Ecto neural progenitor cell (in vitro differentiated cells): ENCODE data around the gene SOBP.
"Not testable (repeated sequence)": the region's sequence is repeated elsewhere in the genome, so short reads cannot be mapped to it uniquely, and the experiment has no call there.

Source experiments
- DNase-seq: peaks from one replicate; pipeline ENCODE4 v3.0.0-alpha.2; 2018; ENCODE audit warnings: low spot score

Gene SOBP

DNA sequence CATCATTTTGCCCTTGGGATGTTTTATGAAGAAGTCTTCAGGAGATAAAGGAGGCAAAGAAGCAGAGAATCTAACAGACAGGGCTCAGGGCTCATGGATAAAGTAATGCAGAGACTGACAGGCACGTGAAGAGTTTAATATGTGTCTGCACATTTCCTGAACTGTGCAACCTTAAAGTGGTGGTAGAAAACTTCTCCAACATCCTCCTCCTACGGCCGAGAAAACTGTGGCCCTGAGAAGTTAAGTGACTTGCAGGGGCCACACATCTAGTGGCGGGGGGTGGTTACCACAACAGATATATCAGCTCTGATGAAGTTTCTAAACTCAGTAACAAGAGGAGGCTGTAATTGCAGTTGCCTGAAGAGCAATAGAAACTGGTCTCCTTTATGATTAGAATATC is 61.0 kb downstream of the SOBP start:
- no peak for DNase-seq

DNA sequence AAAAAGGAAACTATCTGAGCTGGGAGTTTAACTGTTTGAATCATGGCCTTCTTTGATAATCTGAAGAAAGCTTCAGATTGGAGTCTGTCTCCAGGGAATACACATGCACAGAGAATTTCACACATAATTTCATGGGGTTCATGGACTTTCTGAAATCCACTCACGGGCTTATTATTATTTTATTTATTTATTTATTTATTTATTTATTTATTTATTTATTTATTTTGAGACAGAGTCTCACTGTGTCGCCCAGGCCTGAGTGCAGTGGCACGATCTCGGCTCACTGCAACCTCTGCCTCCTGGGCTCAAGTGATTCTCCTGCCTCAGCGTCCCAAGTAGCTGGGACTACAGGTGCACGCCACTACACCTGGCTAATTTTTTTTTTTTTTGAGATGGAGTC is 63.2 kb downstream of the SOBP start:
- DNase-seq = not testable (repeated sequence)

DNA sequence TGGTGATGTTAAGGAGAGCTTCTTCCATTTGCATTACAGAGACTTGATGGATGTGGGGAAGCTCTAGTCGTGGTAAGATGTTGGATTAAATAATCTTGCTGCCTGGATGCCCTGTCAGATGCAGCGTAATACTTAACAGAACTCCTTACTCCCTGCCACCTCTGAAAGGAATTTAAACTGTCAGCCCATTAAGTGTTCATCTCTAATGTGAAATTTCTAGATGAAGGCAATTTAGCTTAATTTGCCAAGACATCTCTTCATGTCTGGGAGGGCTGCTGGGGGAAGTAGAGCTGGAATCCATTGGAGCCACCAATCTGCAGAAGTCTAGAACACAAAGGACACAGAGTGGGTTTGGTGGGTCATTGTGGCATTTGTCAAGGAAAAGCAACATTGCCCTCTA is 64.4 kb downstream of the SOBP start:
- DNase-seq = no peak

DNA sequence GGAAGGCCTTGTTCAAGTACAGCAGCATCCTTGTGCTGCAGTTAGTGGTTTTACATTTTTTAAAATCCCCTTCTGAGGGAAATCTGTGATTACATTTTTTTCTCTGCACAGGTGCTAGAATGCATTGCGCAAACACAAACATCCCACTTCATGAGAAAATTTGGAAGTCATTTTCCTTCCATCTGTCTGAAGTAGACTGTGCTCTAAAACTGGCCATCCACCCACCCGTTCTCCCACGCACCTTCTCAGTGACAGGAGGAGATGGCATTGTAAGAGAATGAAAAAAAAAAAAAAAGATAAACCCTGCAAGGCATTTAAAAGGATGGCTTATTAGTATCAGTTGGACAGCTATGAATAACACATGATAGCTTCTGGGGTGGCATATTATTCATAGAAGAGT is 65.0 kb downstream of the SOBP start:
- no peak for DNase-seq

DNA sequence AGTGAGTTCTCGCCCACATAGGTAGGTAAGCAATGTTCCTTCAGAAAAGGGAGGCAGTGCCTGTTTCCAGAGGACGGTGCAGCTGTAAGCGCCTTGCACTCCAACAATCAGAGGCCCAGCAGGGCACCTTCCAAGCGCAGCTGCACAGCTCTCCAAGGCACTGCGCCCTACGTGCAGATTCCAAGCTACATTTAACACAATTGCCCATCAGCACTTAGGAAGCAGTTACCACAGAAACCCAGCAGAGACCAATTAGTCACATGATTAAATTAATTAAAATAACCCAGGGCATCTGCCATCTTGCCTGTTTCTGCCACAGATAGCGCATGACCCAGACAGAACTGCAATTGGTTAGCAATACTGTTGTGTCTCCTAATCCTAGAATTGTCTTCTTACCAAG is 65.5 kb downstream of the SOBP start:
- peak; percentile 57 for DNase-seq

DNA sequence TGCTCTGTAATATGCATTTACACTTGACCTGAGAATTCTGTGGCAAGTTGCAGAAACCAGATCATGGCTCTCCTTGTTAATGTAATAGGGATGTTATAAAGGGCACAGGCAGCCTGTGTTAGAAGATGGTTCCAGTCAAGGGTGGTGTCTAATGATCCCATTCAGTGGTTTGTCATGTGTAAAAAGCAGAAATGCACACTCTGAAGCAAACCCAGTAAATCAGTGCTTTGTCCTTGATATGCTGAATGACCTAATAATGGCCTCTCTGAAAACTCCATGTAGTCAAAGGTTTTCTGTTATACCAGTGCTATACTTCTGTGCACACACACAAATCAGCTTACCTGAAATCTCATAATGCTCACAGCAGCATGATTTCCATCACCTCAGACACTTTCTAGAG is 66.2 kb downstream of the SOBP start:
- no peak for DNase-seq

DNA sequence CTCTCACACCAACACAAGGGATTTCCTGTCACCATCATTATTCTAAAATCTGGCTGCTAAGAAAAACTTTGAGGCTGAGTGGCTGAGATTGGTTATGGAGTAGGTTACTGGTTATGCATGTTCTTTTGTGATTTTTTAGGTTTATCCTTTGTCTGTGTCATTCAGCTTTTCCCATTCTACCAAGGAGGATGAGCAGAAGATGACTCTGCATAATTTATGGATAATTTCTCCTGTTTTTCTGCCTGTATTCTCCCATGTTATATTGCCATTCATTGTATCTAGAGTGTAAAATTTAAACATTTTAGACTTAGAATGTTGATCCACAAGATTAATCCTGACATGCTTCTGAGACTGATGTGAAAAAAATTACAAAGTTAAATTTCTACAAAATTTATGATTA is 67.8 kb downstream of the SOBP start:
- no peak for DNase-seq

DNA sequence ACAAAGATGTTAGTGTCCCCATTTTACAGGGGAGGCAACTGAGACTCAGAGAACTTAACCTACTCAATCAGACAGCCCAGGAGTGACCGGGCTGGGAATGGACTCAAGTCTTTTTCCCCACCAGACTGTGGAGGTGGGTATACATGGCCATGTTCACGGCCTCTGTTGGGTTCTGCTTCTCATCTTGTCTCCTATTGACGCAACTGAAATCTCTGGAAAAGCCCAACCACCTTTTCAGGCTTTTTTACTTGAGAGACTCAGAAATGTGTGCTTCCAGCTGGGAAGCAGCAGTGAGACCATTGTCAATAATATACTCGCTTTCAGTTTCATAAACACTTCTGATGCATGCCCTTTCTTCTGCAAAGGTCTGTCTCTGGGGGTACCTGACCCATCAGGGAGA is 70.7 kb downstream of the SOBP start:
- no peak for DNase-seq

DNA sequence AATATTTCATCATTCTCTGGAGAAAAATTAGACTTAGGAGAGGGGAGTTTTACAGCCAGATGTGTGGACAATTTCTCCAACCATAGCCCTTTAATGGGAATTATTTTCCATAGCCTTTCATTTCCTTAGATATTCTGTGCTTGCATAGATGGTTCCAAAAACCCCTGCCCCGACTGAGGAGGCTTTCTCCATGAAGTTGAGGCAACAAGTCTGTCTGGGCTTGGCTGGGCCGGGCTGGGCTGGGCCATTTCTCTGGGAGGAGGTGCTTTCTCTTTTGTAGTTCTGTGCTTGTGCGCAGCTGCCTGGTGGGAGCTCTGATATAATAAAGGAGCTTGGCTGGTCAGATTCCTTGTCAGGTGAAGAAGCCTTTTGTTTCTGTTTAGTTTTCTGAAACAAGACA is 71.4 kb downstream of the SOBP start:
- DNase-seq = no peak

DNA sequence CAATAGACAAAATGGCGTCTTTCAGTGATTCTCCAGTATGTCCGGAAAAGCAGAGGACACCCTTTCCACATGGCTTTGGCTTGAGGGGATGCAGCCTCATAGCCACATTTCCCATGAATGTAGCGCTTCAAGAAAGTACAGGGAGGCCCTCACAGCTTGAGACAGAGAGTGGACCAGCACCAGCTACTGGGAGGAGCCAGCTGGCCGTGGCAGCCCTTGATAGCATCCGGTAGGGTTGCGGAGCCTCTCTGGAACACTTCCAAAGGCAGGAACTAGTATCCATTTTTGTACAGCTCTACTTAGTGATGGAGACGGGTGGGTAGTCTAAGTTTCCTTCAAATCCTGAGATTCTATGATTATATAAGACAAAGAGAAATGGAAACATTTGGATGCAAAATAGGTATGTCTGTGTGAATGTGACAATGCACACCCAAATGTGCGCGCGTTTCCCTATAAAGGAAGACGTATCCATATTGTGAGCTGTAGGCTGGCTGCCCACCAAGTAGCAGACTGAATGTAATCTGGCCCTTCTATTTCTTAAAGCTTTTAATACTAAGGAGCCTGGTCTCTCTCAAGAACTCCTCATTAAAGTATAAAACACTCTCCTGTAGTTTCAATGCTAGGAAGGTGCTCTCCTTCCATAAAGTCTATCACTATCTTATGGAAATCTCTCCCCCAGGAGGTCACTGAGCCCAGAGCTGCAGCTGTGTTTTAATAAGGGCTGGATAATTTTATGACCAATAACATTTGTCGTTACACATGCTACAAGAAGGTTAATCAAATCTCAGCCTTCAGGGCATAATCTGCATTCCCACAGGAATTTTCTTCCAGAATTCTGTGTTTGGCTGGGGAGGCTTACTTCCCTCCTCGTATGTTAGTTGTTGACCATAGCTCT is 74.0 kb downstream of the SOBP start:
- no peak for DNase-seq

DNA sequence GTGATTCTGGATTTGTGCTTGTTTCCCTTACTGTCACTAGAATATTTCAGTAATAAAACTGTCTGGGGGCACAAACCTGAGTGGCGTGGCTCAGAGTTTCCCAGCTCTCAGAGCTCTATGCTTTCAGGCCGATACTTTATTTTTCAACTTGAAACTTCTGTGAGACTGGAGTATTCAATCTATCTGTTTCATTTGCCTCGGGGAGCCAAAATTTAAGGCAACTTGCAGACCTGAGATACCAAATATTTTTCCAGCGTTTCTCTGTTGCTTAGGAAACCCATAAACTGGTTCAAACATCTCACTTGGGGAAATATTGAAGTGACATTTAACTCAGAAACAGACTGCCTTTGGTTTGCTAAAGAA is 74.7 kb downstream of the SOBP start:
- no peak for DNase-seq

DNA sequence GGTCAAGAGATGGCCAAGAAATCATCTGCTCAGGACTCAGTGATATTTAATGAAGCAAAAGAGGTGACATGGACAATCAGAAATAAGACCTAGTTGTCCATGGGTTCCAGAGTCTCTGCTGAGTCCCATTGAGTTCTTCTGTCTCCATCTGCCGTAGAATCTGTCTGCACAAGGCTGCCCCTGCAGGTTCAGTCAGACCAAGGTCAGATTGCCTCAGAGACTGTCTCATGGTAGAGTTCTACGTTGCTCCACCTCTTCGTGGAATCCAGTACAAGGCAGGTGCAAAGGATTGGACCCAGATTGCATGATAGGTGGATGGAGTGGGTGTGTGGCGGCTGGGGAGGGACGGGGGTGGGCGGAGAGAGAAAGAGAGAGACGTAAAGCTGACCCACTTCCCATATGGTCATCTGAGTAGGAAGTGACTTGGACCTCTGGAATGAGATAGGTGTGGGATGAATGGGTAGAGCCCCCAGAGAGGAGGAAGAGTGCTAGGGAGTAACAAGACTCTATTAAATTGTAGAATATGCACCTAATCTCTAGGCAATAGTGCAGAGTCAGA is 75.3 kb downstream of the SOBP start:
- DNase-seq = no peak

DNA sequence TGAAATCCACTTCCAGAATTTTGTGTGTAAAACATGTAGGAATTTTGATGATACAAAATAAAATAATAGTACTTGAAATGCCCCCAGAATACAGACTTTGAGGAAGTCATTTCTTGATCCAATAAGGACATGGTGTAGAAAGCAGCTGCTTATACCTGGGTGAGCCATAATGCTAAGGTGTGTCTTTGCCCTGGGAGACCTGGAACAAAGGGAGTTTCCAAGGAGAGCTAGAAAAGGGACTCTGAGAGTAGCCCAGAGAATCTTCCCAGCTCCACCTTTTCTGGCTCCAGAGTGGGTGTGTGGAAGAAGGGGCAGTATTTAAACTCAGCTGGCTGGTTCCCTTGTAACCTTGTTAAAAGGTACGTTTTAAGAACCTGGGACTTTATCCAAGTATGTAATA is 77.7 kb downstream of the SOBP start:
- no peak for DNase-seq

DNA sequence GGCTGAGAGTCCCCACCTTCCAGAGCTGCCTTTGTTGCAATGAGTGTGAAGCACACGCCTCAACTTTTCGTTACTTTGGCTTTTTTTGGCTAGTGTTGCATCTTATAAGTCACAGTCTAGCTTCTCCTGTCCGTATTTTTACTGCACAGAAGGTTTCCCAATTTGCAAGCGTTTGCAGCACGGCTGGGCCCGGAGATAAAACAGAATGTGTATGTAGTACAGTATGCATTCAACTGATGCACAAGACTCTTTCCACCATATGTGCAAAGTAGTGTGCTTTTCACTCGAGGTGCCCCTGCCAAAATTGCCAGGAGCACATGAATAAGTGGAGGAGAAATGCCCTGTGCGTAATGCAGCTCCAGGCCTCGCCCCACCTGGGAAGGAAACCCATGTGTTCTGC is 79.6 kb downstream of the SOBP start:
- DNase-seq = no peak

DNA sequence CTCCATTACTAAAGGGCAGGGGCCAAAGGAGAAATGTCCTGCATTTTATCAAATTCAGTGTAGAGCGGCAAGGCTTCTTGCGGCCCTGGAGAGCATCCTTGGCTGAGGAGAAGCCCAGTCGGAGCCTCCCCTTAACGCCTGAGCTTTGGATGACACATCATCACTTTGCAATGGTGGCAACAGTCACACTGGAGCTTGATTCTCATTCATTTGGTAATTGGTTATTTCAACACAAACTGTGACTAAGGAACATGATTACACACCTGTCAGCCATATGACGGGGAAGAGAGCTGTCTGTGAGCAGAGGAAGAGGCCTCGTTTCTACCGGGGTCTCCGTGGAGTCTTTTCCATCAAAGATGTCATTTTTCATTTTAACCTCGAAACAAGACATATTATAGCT is 81.4 kb downstream of the SOBP start:
- no peak for DNase-seq

DNA sequence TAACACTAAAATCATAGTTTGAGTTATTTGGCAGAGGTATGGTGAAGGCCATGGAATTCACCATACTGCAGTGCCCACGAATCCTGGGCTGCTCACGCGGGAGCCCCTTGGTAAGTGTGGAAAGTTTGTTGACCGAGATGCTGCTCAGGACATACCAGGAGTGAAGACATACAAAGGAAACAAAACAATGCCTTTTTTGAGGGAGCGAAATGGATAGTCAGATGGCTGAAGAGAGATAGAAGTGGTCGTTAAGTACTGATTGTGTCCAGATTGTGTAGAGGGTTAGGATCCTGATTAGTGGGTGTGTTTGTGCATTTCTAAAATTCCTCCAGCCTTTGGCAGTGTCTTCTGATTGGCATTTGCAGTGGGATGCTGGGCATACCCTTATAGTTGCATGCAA is 83.0 kb downstream of the SOBP start:
- no peak for DNase-seq

DNA sequence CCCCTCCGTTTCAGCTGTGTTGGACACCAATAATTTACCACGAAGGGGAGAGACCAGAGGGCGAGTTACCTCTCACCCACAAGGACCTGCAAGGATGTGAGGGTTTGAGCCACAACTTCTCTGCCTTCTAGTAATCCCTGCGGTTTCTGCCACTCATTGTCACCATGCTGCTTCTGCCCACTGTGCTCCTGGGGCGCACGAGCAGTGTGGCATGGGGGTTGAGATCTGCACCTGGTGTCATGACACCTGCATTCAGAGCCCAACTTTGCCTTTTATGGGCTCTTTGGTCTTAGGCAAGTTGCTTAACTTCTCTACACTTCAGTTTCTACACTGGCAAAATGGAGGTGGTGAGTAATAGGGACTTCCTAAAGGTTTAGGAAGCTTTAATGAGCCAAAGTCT is 84.9 kb downstream of the SOBP start:
- DNase-seq = no peak

DNA sequence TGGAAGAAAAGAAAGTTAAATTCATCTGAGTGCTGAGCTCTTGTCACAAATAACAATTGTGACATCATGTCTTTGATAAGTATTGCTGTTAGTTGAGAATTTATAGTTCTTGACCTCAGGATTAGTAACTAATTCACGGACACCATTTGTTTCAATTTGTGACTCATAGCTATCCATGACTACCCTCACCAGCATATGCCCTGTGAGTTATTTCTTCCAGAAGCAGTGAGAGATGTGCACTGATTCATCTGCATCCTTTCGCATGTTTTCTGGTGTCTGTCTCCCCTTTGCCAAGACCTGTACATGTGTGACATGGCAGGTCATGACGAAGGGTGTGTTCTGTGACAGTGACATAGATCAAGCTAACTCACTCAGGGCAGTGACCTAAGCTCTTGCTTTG is 86.9 kb downstream of the SOBP start:
- no peak for DNase-seq

DNA sequence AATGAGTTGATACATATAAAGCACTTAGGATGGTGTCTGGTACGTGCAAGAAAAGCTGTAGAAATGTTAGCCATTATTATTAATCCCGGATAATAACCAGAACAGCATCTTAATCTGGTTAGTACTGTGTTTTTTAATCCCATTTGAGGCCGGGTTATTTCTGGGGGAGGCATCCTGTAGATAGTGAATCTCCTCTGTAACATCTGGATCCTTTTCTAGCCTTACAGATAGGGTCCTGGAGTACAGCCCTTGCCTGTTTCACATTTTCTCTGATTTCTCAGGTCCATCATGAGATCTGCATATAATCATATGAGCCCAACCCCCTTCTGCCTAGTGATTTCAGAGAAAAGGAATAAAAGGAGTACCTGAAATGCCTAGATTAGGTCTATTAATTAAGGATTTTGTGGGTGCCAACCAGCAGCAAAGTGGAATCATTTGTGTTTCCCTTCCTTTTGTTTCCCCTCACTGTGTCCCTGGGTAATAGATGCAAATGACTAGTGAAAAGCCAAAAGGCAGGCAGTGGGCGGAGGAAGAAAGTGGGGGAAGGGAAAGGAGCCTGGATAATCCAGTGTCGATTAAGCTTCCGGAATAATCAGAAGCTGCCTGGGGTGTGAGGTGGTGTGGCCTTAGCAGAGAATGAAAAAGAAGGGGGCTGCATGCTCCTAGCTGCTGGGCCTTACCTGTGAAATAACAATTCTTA is 88.9 kb downstream of the SOBP start:
- peak; percentile 60 for DNase-seq

DNA sequence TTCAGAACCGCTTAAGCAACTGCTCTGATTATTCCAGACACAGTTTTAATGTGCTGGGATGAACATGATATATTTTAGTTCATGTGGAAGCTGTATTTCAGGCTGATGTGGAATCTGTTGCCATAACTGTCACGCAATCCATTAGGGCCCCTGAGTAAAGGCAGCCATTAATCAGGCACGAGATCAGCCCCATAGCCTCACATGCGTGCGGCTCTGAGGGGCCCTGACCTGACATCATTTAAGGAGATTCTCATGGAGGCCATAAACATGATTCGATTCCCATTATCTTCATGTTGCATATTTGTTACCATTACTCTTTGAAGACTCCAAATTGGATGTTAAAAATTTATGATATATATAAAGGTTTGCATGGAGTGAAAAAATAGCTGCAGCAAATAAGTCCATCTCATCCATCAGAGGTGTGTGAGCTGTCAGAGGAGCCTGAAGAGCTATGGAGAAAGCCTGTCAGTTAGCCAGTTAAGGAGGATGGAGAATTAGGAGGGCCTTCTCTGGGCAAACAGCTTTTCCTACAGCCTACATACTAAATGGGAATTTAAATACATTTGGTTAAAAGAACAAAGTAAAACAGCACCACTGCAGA is 89.6 kb downstream of the SOBP start:
- DNase-seq = no peak

DNA sequence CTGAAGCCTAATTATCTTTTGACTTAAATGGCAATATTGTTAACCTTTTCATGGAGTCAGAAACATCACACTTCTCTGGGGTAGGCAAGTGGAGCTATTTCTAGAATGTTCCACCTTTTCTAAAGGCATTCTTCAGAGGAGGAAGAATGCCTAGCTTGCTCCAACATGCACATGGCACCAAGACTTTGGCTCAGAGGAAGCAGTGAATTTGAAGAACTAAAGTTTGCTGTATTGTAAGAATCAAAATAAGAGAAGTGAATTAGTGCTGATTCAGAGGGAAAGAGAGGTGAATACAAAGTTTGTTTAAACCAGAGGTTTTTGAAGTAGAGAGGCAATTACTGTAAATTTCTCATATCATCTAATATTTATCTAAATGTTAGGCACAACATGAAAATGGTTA is 92.2 kb downstream of the SOBP start:
- no peak for DNase-seq

DNA sequence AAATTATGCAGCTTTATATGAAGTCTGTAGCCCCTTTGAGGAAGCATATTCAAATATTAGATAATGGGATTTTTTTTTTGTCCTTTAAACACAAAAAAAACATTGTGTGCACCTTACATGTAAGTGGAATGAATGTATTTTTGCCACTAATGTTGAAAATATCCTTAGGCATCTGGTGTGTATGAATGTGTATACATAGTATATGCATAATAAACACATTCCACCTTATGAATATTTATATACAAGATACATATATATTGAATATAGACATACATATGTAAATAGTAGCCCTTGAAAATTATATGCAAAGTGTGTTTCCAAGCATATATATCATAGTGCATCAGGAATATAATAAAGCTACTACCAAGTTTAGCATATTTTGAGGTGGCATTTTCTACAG is 94.8 kb downstream of the SOBP start:
- DNase-seq = no peak

DNA sequence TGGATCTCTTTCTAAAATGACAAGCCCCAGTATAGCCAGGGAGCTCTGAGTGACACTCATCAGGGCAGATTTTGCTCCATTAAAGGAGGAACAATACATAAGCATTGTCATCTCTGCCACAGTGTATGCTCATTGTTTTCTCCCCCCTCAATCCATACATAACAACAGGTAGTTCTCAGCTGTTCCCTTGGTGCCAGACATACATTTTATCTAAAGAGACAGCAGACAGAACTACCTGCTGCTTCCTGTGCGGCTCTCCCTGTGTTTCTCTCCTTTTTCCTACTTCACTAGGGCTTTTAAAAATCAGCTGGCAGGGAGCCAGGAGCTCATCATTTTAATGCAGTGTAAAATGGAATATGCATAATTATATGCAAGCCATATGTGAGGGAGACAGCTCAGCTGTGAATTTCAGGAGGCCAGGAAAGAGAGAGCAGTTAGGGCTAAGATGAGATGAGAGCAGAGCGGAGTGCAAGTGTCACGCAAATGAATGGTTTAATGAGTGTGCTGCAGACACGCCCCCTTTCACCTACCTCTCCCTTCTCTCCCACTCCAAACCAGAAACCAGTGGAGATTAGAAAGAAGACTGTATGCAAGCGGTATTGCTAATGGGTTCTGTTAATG is 96.0 kb downstream of the SOBP start:
- DNase-seq = no peak
